ENCODE data around the gene QSOX1.

QSOX1 gene

GRCh38 chr1:180145446-180145845 lies 9.2 kb upstream of the QSOX1 start:
- no peak for DNase-seq (ENCODE audit: low read depth)
- no peak overlapping the region for H3K4me3 ChIP-seq (replicated peaks; ENCODE audit: low read depth, low read length)
- TF ChIP-seq, protein P1, sequence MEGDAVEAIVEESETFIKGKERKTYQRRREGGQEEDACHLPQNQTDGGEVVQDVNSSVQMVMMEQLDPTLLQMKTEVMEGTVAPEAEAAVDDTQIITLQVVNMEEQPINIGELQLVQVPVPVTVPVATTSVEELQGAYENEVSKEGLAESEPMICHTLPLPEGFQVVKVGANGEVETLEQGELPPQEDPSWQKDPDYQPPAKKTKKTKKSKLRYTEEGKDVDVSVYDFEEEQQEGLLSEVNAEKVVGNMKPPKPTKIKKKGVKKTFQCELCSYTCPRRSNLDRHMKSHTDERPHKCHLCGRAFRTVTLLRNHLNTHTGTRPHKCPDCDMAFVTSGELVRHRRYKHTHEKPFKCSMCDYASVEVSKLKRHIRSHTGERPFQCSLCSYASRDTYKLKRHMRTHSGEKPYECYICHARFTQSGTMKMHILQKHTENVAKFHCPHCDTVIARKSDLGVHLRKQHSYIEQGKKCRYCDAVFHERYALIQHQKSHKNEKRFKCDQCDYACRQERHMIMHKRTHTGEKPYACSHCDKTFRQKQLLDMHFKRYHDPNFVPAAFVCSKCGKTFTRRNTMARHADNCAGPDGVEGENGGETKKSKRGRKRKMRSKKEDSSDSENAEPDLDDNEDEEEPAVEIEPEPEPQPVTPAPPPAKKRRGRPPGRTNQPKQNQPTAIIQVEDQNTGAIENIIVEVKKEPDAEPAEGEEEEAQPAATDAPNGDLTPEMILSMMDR (IDR thresholded peaks at IDR 0.05; ENCODE audit: low read length, missing control alignments): no peak

GRCh38 chr1:180150982-180151381 lies 3.7 kb upstream of the QSOX1 start:
- TF ChIP-seq, protein P1 (IDR thresholded peaks at IDR 0.05; ENCODE audit: low read length, missing control alignments): no peak
- DNase-seq (ENCODE audit: low read depth): peak; percentile 87
- H3K4me3 ChIP-seq (replicated peaks; ENCODE audit: low read depth, low read length): no peak overlapping the region

GRCh38 chr1:180151508-180151907 lies 3.2 kb upstream of the QSOX1 start:
- DNase-seq (ENCODE audit: low read depth): peak; percentile 85
- no peak overlapping the region for H3K4me3 ChIP-seq (replicated peaks; ENCODE audit: low read depth, low read length)
- TF ChIP-seq, protein P1 (IDR thresholded peaks at IDR 0.05; ENCODE audit: low read length, missing control alignments): no peak

GRCh38 chr1:180152588-180152987 lies 2.1 kb upstream of the QSOX1 start:
- H3K4me3 ChIP-seq (replicated peaks; ENCODE audit: low read depth, low read length): no peak overlapping the region
- DNase-seq (ENCODE audit: low read depth): no peak
- TF ChIP-seq, protein P1 (IDR thresholded peaks at IDR 0.05; ENCODE audit: low read length, missing control alignments): no peak

DNA sequence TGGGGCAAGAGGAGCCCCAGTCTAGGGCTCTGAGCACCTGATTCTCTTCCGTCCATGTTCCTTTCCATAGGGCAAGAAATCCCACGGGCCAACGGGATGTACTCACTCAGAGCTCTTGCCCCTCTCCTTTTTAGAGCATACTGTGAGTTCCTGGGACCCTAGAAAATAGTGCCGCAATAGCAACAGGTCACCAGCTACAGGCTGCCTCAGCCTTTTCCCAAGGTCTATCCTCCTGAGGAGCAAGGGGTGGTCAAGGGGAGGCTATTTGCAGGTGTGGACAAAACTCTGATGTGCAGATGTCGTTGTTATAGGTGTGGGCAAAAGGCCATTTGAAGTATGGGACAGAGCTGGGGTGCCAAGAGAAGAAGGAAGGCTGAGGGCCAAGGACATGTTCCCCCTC lies 1.6 kb upstream of the QSOX1 start:
- H3K4me3 ChIP-seq (replicated peaks; ENCODE audit: low read depth, low read length): no peak overlapping the region
- TF ChIP-seq, protein P1 (IDR thresholded peaks at IDR 0.05; ENCODE audit: low read length, missing control alignments): no peak
- no peak for DNase-seq (ENCODE audit: low read depth)

DNA sequence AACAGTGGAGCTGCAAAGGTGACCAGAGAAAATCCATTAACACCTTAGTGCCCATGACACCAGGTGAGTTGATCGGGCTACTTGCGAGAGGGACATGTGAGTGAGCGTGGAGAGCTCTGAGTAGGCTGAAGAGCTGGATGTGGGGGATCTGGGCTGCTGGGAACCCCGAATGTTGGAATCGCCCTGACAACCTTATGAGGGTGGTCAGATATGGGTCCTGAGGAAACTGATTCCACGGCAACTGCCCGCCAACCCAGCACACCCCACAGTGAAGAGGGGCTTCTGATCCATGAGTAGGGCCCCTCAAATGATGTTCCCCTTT lies 705 bp upstream of the QSOX1 start:
- H3K4me3 ChIP-seq (replicated peaks; ENCODE audit: low read depth, low read length): peak overlapping the region; percentile 69
- no peak for DNase-seq (ENCODE audit: low read depth)
- TF ChIP-seq, protein P1 (IDR thresholded peaks at IDR 0.05; ENCODE audit: low read length, missing control alignments): no peak

- TF ChIP-seq, protein P1 (IDR thresholded peaks at IDR 0.05; ENCODE audit: low read length, missing control alignments): no peak
- no peak for DNase-seq (ENCODE audit: low read depth)
- peak overlapping the region; percentile 88 for H3K4me3 ChIP-seq (replicated peaks; ENCODE audit: low read depth, low read length)
These were observed 563 bp downstream of the QSOX1 start for GRCh38 chr1:180155182-180155682.

All from fibroblast of pulmonary artery (primary cell).